ENCODE data around the gene POR. TPM values are rescaled to one million over a fixed set of nuclear protein-coding genes. Genes with fewer than 3 reads are reported as not detected.

The POR gene
- total RNA-seq, 1 experiment from 2014 or later: 70.9 TPM

- DNase-seq (ENCODE audit: low spot score): no peak
Observed at GRCh38 chr7:75971961-75972763, 57.2 kb downstream of the POR start.

- no peak for DNase-seq (ENCODE audit: low spot score)
Observed at GRCh38 chr7:75977743-75978142, 62.8 kb downstream of the POR start.

GRCh38 chr7:75979759-75980429, 64.9 kb downstream of the POR start:
- peak; percentile 28 for DNase-seq (ENCODE audit: low spot score)

GRCh38 chr7:75980430-75981202, 65.7 kb downstream of the POR start:
- no peak for DNase-seq (ENCODE audit: low spot score)

GRCh38 chr7:75981203-75981452, 66.2 kb downstream of the POR start:
- DNase-seq (ENCODE audit: low spot score): no peak

- no peak for DNase-seq (ENCODE audit: low spot score)
Observed at GRCh38 chr7:75981453-75982305, 66.7 kb downstream of the POR start.

- DNase-seq (ENCODE audit: low spot score): no peak
Observed at GRCh38 chr7:75982306-75983064, 67.5 kb downstream of the POR start.

GRCh38 chr7:75983471-75984129, 68.6 kb downstream of the POR start:
- DNase-seq (ENCODE audit: low spot score): no peak

- no peak for DNase-seq (ENCODE audit: low spot score)
Observed at GRCh38 chr7:75984130-75985008, 69.4 kb downstream of the POR start.

GRCh38 chr7:75985009-75985517, 70.1 kb downstream of the POR start:
- DNase-seq (ENCODE audit: low spot score): no peak

- no peak for DNase-seq (ENCODE audit: low spot score)
Observed at GRCh38 chr7:75985518-75986146, 70.7 kb downstream of the POR start.

GRCh38 chr7:75986147-75986781, 71.3 kb downstream of the POR start:
- DNase-seq (ENCODE audit: low spot score): no peak

GRCh38 chr7:75987026-75987804, 72.3 kb downstream of the POR start:
- DNase-seq (ENCODE audit: low spot score): no peak

GRCh38 chr7:75987805-75988567, 73.0 kb downstream of the POR start:
- no peak for DNase-seq (ENCODE audit: low spot score)

- no peak for DNase-seq (ENCODE audit: low spot score)
Observed at GRCh38 chr7:75988568-75989499, 73.9 kb downstream of the POR start.
